VCaP (cell line): Measurements from ENCODE around the gene RASL10B.

Experiments
- H3K27ac ChIP-seq: fragments of 450-650 bp; 2 replicates; pipeline ENCODE4 v1.5.1; 2017
- TF ChIP-seq, protein P1 (sequence below): fragments of 450-650 bp; conservative IDR thresholded peaks from 2 replicates; pipeline ENCODE4 v1.5.1; 2017; ENCODE audit warnings: mild to moderate bottlenecking, moderate library complexity

RASL10B gene

DNA sequence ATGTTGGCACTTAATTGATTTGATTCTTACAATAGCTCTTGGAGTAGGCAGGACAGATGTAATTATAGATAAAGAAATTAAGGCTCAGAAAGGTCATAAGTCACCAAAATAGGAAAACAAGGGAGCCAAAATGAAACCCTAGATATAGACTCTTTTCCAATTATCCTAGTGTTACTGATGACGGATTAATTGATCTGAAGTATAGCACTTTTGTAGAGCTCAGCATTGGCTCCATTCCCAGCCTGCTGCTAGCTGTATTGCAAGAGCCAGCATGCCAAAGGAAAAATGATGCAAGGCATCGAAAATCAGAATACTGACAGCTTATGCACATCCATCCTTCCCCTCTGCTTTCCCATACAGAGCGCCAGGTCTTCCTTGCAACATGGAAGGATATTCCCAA is 21.6 kb upstream of the RASL10B start:
- TF ChIP-seq, protein P1, sequence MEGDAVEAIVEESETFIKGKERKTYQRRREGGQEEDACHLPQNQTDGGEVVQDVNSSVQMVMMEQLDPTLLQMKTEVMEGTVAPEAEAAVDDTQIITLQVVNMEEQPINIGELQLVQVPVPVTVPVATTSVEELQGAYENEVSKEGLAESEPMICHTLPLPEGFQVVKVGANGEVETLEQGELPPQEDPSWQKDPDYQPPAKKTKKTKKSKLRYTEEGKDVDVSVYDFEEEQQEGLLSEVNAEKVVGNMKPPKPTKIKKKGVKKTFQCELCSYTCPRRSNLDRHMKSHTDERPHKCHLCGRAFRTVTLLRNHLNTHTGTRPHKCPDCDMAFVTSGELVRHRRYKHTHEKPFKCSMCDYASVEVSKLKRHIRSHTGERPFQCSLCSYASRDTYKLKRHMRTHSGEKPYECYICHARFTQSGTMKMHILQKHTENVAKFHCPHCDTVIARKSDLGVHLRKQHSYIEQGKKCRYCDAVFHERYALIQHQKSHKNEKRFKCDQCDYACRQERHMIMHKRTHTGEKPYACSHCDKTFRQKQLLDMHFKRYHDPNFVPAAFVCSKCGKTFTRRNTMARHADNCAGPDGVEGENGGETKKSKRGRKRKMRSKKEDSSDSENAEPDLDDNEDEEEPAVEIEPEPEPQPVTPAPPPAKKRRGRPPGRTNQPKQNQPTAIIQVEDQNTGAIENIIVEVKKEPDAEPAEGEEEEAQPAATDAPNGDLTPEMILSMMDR: no peak
- H3K27ac ChIP-seq: peak overlapping the region; percentile 40

GRCh38 chr17:35710950-35711349 is 20.5 kb upstream of the RASL10B start:
- TF ChIP-seq, protein P1: no peak

GRCh38 chr17:35713069-35713728 is 18.2 kb upstream of the RASL10B start:
- TF ChIP-seq, protein P1: no peak
- no peak overlapping the region for H3K27ac ChIP-seq

More at GRCh38 chr17:35710950-35711349, 20.5 kb upstream of the RASL10B start:
- H3K27ac ChIP-seq: no peak overlapping the region

DNA sequence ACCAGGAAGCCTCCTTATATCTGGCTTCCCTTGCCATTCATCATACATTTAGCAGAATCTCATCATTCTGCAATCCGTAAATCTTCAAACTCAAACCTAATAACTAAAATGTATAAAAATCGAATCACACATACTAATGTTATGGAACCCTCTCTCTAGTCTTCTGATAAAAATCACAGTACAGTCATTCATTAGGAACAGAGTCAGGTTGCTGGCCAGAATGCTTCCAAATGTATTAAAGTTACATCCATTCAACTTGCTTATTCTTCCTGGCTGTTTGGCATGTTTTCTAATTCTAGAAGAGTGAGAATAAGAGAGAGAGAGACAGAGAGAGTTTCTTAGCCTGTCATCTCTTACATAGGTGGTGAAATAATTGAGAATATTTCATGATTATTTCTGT is 16.5 kb upstream of the RASL10B start:
- TF ChIP-seq, protein P1: no peak
- H3K27ac ChIP-seq: no peak overlapping the region

DNA sequence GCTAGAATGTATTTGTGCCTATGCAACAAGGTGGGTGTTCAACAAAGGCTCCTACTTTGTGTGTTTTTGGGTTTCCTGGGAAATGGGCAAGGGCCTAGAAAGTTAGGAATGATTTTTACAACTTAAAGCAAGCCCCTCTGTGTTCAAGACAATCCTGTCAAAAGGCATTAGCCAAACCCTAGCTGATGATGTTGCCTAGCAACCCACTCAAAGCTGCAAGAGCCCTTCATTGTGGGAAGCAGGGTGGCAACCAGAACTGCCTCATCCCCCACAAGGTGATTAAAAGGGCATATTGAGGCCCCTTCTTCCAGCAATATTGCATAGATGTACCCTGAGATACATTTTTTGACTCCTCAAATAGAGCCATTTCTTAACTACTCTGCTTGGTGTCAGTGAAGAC is 16.0 kb upstream of the RASL10B start:
- no peak overlapping the region for H3K27ac ChIP-seq
- TF ChIP-seq, protein P1: no peak

DNA sequence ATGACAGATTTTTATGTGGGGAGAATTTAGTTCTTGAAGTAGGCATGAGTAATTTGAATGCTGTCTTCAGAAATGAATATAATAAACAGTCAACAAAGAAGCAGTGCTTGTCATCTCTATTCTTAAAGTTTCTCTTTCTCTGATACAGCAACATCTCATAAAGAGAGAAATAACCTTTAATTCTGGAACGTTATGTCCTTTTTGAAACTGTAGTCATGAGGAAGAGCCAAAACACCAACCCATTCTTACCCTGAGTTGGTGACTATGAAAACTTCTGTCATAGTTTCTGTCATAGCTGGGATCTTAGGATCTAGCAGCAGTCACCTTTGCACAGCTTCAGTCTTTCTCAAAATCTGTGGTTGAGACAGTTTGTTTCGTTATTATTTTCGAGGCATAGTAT is 15.3 kb upstream of the RASL10B start:
- TF ChIP-seq, protein P1: no peak
- peak overlapping the region; percentile 30; the same call in 1 of the 2 replicates for H3K27ac ChIP-seq

- H3K27ac ChIP-seq: peak overlapping the region; percentile 30
- TF ChIP-seq, protein P1: no peak
These were observed 14.5 kb upstream of the RASL10B start for GRCh38 chr17:35716897-35717465.
